Kidney epithelial cell (primary cell): ENCODE results near the gene HS6ST3. TPM values are rescaled to one million over a fixed set of nuclear protein-coding genes. Genes with fewer than 3 reads are reported as not detected.

ENCODE experiments used
- DNase-seq: peaks from one replicate; pipeline ENCODE4 v3.0.0-alpha.2; 2010; ENCODE audit warnings: low read depth
- H3K27me3 ChIP-seq: 2 replicates; pipeline ENCODE4 v1.6.0; 2011; ENCODE audit warnings: low read length; ENCODE audit not compliant: control insufficient read depth, insufficient read depth
- H3K36me3 ChIP-seq: 2 replicates; pipeline ENCODE4 v1.5.1; 2011; ENCODE audit warnings: low read length; ENCODE audit not compliant: control insufficient read depth, insufficient read depth
- H3K4me3 ChIP-seq: 2 replicates; pipeline ENCODE4 v1.5.1; 2011; ENCODE audit warnings: low read depth, mild to moderate bottlenecking, control low read depth, low read length
- CTCF ChIP-seq: IDR thresholded peaks from 2 replicates; pipeline ENCODE4 v1.5.1; 2011; ENCODE audit warnings: mild to moderate bottlenecking, moderate library complexity, low read length, control low read depth, inconsistent platforms; ENCODE audit not compliant: insufficient read depth, poor library complexity, severe bottlenecking
- total RNA-seq: library from RNA; depleted of rRNA; stranded (reverse); fragments of >200 nt; gene quantifications from 2 replicates; pipeline ENCODE4 v1.2.3, GENCODE V29; 2015

Gene HS6ST3
- total RNA-seq, 1 donor from 2014 or later = 0.38 TPM

DNA sequence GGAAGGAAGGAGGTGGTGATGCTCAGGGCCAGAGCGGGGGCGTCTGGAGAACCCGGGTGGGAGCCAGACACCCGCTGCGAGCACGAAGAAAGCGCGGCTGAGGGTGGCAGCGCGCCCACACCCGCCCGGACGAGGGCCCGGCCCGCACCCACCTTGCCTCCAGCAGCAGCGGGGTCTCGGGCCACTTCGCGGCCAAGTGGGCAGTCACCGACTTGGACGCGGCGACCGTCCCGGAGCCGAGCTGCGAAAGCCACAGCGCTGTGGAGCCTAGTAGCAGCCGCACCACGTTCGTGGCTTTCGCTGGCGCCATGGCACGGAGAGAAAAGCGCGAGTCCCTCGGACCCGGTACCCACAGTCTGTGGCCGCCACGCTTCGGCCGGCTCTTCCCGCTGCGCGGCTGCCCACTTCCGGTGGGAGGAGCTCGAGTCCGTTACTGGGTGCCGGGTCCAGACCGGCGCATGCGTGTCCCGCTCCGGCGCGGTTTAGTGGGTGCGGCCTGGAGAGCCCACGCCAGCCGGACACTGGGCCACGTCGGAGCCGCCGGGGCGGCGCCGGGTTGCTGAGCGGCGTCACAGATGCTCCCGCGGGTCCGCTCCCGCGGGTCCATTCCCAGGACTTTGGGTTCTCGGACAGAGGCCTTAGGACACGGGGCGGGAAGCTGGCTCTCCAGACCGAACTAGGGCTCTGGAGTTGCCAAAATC is 36.8 kb upstream of the HS6ST3 start, which contains the start of gene UGGT2:
TSS of gene UGGT2 (minus strand) at position 399 of the 701 bp plus-strand sequence. CDS start at position 310, 89 bp downstream.
- no peak for TF ChIP-seq CTCF
- peak; percentile 80 for DNase-seq
- Histone ChIP-seq H3K27me3 (no peaks in the 10 kb centered on the region), H3K36me3 (no peaks in the 10 kb centered on the region), H3K4me3 (peak within 1 kb of the TSS; percentile 100)

GRCh38 chr13:96065849-96066248 is 24.1 kb upstream of the HS6ST3 start:
- no peak for DNase-seq
- H3K27me3 ChIP-seq = no peaks in the 10 kb centered on the region
- no peak for TF ChIP-seq CTCF
- no peak overlapping the region for H3K4me3 ChIP-seq
- H3K36me3 ChIP-seq = no peaks in the 10 kb centered on the region

DNA sequence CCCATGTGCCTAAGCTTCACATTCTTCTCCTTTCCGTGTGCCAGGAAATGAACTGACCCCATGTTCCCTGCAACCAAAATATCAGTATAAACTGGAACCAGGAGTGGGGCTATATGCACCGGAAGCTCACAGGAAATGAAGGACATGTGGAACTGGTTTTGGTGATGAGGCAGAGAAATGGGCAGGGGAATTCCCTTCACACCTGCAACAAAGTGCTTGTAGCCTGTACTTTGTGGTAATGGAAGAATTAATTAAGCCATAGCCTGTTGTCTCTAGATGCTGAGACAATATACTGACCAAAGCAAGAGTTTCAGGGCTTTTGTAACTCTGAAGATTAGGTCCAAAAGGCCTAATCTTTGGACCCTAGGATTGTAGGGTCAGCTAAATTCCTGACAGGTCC is 21.2 kb upstream of the HS6ST3 start:
- DNase-seq = no peak
- Histone ChIP-seq H3K36me3 (no peaks in the 10 kb centered on the region), H3K27me3 (no peaks in the 10 kb centered on the region), H3K4me3 (no peak overlapping the region)
- TF ChIP-seq CTCF = no peak

- H3K4me3 ChIP-seq = no peak overlapping the region
- DNase-seq = no peak
- TF ChIP-seq CTCF = no peak
- no peaks in the 10 kb centered on the region for H3K27me3 ChIP-seq
- no peaks in the 10 kb centered on the region for H3K36me3 ChIP-seq
These were observed 18.4 kb upstream of the HS6ST3 start for GRCh38 chr13:96071504-96071903.

GRCh38 chr13:96072392-96072791 is 17.5 kb upstream of the HS6ST3 start:
- H3K4me3 ChIP-seq = no peak overlapping the region
- TF ChIP-seq CTCF = no peak
- H3K36me3 ChIP-seq = no peaks in the 10 kb centered on the region
- DNase-seq = no peak
- no peaks in the 10 kb centered on the region for H3K27me3 ChIP-seq

GRCh38 chr13:96075953-96076543 is 13.9 kb upstream of the HS6ST3 start:
- Histone ChIP-seq H3K27me3 (no peaks in the 10 kb centered on the region), H3K36me3 (no peaks in the 10 kb centered on the region), H3K4me3 (no peak overlapping the region)
- peak; percentile 67 for TF ChIP-seq CTCF
- no peak for DNase-seq
